Colonic mucosa (tissue), 4 donors: ENCODE results near the gene AFF3. TPM values are rescaled to one million over a fixed set of nuclear protein-coding genes. Genes with fewer than 3 reads are reported as not detected.

Source experiments
- DNase-seq: peaks from one replicate; pipeline ENCODE4 v3.0.0-alpha.2; 2020
- H3K27ac ChIP-seq: fragments of 200-600 bp; one replicate; pipeline ENCODE4 v1.8.0; 2021
- H3K27me3 ChIP-seq: fragments of 200-600 bp; one replicate; pipeline ENCODE4 v1.8.0; 2021
- H3K36me3 ChIP-seq: fragments of 200-600 bp; one replicate; pipeline ENCODE4 v1.8.0; 2021
- H3K4me1 ChIP-seq: fragments of 200-600 bp; one replicate; pipeline ENCODE4 v1.8.0; 2021; ENCODE audit warnings: mild to moderate bottlenecking
- H3K4me3 ChIP-seq: fragments of 200-600 bp; one replicate; pipeline ENCODE4 v1.8.0; 2021
- H3K9ac ChIP-seq, 2 donors: one replicate each; pipeline ENCODE4 v1.7.0; 2013; ENCODE audit warnings: control low read depth in 2 of 2, low read depth in 2 of 2, low read length in 2 of 2
- H3K9me3 ChIP-seq: fragments of 200-600 bp; one replicate; pipeline ENCODE4 v1.8.0; 2021
- intact Hi-C: fragments of 100-400 bp; cut with DNase I; formaldehyde crosslinking; loops from one replicate; pipeline ENCODE4 v1.14.1; 2022
- total RNA-seq, 2 donors: library from RNA; stranded (reverse); fragmentation: NEBNext Ultra II Directional in 1 of 2; extraction: Animal tissue kit (Norgen Biotek cat#: 25700) in 1 of 2; gene quantifications; one replicate each; pipeline ENCODE4 v1.2.1, GENCODE V29; 2021
- TF ChIP-seq, protein P1 (sequence below): fragments of 200-600 bp; IDR thresholded peaks from one replicate; pipeline ENCODE4 v1.8.0; 2022; ENCODE audit warnings: antibody characterized with exemption, mild to moderate bottlenecking
- donor health status: healthy.
- donor health status: DM: no; HTN: no; CAD: no.
- donor health status: DM: no; HTN: no; CAD: no.

The AFF3 gene
- total RNA-seq, 2 donors from 2014 or later: 0.86 to 2.6 TPM

DNA sequence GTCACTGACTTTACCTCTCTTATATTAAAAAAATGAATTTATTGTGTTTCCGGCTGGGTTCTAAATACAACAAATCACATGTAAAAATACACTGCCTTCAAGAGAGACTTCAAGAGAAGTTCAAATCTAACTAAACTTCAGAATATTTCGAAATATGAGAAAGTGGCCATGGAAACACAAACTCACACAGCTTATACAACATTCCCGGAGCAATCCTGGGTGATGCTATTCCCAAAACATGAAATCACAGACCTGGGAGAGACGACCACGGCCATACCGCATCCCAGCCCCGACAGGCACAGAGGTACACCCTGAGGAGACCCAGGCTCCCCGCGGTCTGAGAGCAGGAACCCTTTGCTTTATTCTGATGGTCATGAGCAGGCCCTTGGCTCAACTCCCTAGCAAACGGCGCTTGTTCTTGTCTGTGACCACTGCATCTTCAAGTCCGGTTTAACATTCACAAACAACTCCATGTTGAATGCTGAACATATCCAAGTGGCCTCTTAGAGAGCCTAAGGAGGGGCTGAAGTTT, 467.2 kb downstream of the AFF3 start:
- Histone ChIP-seq H3K9me3 (no peaks in the 10 kb centered on the region), H3K4me1 (no peaks in the 10 kb centered on the region), H3K27me3 (no peaks in the 10 kb centered on the region), H3K36me3 (no peaks in the 10 kb centered on the region), H3K4me3 (no peak overlapping the region), H3K9ac (no peak overlapping the region), H3K27ac (no peak overlapping the region)
- DNase-seq: no peak
- intact Hi-C loops: no loop called here
- TF ChIP-seq, protein P1, sequence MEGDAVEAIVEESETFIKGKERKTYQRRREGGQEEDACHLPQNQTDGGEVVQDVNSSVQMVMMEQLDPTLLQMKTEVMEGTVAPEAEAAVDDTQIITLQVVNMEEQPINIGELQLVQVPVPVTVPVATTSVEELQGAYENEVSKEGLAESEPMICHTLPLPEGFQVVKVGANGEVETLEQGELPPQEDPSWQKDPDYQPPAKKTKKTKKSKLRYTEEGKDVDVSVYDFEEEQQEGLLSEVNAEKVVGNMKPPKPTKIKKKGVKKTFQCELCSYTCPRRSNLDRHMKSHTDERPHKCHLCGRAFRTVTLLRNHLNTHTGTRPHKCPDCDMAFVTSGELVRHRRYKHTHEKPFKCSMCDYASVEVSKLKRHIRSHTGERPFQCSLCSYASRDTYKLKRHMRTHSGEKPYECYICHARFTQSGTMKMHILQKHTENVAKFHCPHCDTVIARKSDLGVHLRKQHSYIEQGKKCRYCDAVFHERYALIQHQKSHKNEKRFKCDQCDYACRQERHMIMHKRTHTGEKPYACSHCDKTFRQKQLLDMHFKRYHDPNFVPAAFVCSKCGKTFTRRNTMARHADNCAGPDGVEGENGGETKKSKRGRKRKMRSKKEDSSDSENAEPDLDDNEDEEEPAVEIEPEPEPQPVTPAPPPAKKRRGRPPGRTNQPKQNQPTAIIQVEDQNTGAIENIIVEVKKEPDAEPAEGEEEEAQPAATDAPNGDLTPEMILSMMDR: no peak

DNA sequence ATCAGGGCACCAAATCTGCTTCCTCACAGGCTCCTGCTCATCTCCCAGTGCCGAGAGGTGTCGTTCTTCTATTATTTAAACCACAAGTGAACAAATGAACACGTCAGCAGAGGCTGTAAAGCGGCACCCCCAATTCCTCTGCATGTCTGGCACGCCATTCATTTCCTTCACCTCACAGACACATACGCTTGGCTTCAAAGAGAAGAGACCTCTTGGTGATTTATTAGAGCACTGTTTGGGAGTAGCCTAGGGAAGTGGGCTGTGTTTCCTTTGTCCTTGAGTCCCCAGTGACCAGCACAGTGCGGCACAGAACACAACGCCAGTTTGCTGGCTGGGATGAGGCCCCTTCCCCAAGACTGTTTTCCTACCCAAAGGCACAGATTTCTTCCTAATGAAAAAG, 468.3 kb downstream of the AFF3 start:
- H3K36me3 ChIP-seq: no peaks in the 10 kb centered on the region
- H3K4me3 ChIP-seq: no peak overlapping the region
- TF ChIP-seq, protein P1: no peak
- no peaks in the 10 kb centered on the region for H3K27me3 ChIP-seq
- no peak overlapping the region for H3K27ac ChIP-seq
- no peaks in the 10 kb centered on the region for H3K9me3 ChIP-seq
- DNase-seq: no peak
- no peak overlapping the region for H3K9ac ChIP-seq
- H3K4me1 ChIP-seq: no peaks in the 10 kb centered on the region
- intact Hi-C loops: no loop called here

DNA sequence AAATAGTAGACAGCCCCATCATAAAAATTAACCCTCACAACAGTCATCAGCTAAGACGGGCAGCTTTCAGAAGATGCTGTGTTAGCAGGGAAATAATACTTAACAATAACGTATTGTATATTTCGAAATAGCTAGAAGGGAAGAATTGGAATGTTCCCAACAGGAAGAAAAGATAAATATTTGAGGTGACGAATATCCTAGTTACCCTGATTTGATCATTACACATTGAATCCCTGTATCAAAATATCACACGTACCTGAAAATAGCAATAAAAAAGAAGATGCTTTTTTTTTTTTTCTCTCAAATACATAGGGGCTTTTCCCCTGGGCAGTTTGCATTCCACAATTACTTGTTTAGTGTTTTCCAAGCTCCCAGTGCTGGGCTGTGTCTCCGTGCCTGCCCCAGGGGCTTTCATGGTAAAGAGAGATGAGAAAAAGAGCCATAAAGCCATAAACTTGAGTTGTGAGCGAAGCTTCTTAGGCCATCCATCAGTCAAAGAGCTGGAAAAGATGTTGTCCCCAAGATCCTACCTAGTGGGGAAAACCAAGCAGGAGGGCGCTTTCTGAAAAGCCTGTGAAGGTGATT, 469.5 kb downstream of the AFF3 start:
- no peak for DNase-seq
- intact Hi-C loops: no loop called here
- TF ChIP-seq, protein P1: no peak
- H3K4me3 ChIP-seq: no peak overlapping the region
- no peaks in the 10 kb centered on the region for H3K27me3 ChIP-seq
- H3K36me3 ChIP-seq: no peaks in the 10 kb centered on the region
- H3K27ac ChIP-seq: no peak overlapping the region
- no peaks in the 10 kb centered on the region for H3K9me3 ChIP-seq
- no peaks in the 10 kb centered on the region for H3K4me1 ChIP-seq
- H3K9ac ChIP-seq: no peak overlapping the region

DNA sequence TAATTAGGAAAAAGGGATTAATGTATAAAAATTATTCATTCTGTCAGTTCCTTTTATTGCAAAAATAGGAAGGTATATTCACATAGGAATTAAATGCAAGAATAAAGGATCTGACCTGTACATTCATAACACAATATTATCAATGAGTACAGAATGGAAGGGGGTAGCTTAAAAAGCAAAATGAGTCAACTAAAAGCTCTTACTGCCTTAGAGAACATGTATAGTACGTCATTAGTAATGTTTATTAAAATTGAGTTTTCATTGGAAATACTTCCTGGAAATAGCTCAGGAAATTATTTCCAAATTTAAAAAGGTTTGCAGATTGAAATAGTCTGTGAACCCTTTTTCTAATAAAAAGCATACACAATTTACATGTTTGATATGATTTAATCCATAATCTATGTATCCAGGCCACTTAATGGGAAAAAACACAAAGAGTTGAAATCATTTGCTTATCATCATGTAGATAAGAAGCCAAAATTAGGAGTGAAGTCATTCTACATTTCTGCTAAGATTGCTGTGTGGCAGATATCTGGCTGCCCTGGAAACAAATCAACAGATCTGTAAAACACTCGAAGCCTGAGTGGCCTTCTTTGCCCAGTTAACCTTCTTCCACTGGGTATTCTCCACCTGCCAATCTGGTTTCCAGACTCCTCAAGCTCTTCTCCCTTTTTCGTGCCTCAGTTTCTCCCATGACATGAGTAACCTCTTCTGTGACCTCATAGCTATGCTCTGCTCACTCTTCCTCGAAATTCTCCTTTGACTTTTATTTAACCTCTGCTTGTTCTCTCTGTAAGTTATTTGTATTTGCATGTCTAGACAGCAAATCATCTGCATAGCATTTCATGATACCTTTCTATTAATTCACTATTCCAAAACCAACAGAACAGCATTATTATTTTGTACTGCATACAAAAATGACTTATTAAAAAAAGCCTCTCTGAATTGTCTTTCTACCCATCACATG, 471.3 kb downstream of the AFF3 start:
- TF ChIP-seq, protein P1: no peak
- Histone ChIP-seq H3K9me3 (no peaks in the 10 kb centered on the region), H3K4me1 (no peaks in the 10 kb centered on the region), H3K36me3 (no peaks in the 10 kb centered on the region), H3K27ac (no peak overlapping the region), H3K4me3 (no peak overlapping the region), H3K27me3 (no peaks in the 10 kb centered on the region), H3K9ac (no peak overlapping the region)
- intact Hi-C loops: no loop called here
- DNase-seq: no peak

DNA sequence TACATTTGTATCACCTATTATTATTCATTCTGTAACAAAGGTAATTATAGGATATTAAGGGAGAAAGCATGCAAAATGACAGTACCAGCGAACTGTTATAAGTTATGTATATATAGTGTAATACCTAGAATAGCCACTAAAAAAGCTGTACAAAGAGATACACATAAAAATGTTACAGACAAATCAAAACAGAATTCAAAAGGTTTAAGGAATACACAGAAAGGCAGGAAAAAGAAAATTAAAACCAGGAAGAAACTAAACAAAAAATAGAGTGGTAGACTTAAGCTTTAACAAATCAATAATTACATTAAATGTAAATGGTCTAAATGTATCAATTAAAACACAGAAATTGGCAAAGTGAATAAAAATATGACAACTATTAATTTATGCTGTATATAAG, 476.1 kb downstream of the AFF3 start:
- Histone ChIP-seq H3K9ac (no peak overlapping the region), H3K36me3 (no peaks in the 10 kb centered on the region), H3K27me3 (no peaks in the 10 kb centered on the region), H3K4me1 (no peaks in the 10 kb centered on the region), H3K9me3 (no peaks in the 10 kb centered on the region), H3K27ac (no peak overlapping the region), H3K4me3 (no peak overlapping the region)
- intact Hi-C loops: no loop called here
- no peak for DNase-seq
- TF ChIP-seq, protein P1: no peak
